ENCODE measurements around the gene PRR7. TPM values are rescaled to one million over a fixed set of nuclear protein-coding genes. Genes with fewer than 3 reads are reported as not detected.

PRR7 gene
- total and polyA plus RNA-seq, 2 of the 13 experiments (the other 11 are each of a cell fraction or from before 2014, with no cell fraction given), result 4.8 to 5.0 TPM

DNA sequence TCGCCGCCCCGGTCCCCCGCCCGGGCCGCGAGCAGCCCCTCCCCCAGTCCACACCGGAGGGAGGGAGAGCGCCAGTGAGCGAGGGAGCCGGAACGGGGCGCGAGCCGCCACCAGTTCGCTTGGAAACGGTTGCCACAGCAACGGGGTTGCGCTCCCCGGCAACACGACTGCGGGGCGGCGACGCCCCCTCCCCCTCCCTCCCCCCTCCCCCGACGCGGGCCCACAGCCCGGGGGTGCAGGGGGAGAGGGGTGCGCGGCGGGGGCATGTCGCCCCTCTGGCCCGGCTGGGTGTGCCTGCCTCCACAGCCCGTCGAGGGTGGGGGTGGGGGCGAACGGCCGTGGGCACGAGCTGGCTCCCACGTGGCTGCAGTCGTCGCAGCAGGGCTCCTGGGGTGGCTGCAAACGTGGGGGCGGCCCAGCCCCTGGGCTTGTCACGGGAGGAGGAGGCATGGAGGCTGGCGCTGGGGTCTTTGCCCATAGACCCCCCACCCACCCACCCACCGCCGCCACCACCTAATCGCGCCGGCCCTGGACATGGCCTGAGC lies 524 bp downstream of the PRR7 start (continued):
- TF ChIP-seq, protein P1, sequence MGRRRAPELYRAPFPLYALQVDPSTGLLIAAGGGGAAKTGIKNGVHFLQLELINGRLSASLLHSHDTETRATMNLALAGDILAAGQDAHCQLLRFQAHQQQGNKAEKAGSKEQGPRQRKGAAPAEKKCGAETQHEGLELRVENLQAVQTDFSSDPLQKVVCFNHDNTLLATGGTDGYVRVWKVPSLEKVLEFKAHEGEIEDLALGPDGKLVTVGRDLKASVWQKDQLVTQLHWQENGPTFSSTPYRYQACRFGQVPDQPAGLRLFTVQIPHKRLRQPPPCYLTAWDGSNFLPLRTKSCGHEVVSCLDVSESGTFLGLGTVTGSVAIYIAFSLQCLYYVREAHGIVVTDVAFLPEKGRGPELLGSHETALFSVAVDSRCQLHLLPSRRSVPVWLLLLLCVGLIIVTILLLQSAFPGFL (CRISPR knock-in tag; IDR thresholded peaks at IDR 0.05), result no peak
- TF ChIP-seq REPIN1 (CRISPR knock-in tag; IDR thresholded peaks at IDR 0.05; ENCODE audit: borderline replicate concordance, low read depth) (no peak), FOXO1 (CRISPR knock-in tag; IDR thresholded peaks at IDR 0.05) (0 out of 2 replicates have a peak, but pooled peaks have one; percentile 21), JUNB (CRISPR knock-in tag; IDR thresholded peaks at IDR 0.05; ENCODE audit: borderline replicate concordance) (no peak), MED8 (CRISPR knock-in tag; IDR thresholded peaks at IDR 0.05; ENCODE audit: insufficient replicate concordance) (no peak), TBP (CRISPR knock-in tag; IDR thresholded peaks at IDR 0.05) (no peak), GPN1 (CRISPR knock-in tag; IDR thresholded peaks at IDR 0.05; ENCODE audit: borderline replicate concordance) (no peak), JUND (CRISPR knock-in tag; IDR thresholded peaks at IDR 0.05) (no peak), ZNF766 (CRISPR knock-in tag; IDR thresholded peaks at IDR 0.05; ENCODE audit: borderline replicate concordance) (no peak), MAFG (CRISPR knock-in tag; IDR thresholded peaks at IDR 0.05) (no peak), SRSF9 (IDR thresholded peaks at IDR 0.05; ENCODE audit: borderline replicate concordance, insufficient read depth, low read depth, low read length, poor library complexity, severe bottlenecking) (no peak), HHEX (CRISPR knock-in tag; IDR thresholded peaks at IDR 0.05) (no peak), RBM22 (optimal IDR thresholded peaks at IDR 0.05; ENCODE audit: low read length) (no peak), CBFB (CRISPR knock-in tag; IDR thresholded peaks at IDR 0.05) (no peak), SMARCC2 (IDR thresholded peaks at IDR 0.05) (no peak), PLRG1 (conservative IDR thresholded peaks at IDR 0.05) (no peak), ZNF660 (CRISPR knock-in tag; IDR thresholded peaks at IDR 0.05; ENCODE audit: borderline replicate concordance, low read depth) (no peak), PHF21A (CRISPR knock-in tag; IDR thresholded peaks at IDR 0.05) (no peak)
- TF ChIP-seq, protein P2, sequence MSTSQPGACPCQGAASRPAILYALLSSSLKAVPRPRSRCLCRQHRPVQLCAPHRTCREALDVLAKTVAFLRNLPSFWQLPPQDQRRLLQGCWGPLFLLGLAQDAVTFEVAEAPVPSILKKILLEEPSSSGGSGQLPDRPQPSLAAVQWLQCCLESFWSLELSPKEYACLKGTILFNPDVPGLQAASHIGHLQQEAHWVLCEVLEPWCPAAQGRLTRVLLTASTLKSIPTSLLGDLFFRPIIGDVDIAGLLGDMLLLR (CRISPR knock-in tag; IDR thresholded peaks at IDR 0.05), result no peak
- TF ChIP-seq, protein P3, sequence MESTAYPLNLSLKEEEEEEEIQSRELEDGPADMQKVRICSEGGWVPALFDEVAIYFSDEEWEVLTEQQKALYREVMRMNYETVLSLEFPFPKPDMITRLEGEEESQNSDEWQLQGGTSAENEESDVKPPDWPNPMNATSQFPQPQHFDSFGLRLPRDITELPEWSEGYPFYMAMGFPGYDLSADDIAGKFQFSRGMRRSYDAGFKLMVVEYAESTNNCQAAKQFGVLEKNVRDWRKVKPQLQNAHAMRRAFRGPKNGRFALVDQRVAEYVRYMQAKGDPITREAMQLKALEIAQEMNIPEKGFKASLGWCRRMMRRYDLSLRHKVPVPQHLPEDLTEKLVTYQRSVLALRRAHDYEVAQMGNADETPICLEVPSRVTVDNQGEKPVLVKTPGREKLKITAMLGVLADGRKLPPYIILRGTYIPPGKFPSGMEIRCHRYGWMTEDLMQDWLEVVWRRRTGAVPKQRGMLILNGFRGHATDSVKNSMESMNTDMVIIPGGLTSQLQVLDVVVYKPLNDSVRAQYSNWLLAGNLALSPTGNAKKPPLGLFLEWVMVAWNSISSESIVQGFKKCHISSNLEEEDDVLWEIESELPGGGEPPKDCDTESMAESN (CRISPR knock-in tag; conservative IDR thresholded peaks at IDR 0.05), result no peak
- TF ChIP-seq, protein P4, sequence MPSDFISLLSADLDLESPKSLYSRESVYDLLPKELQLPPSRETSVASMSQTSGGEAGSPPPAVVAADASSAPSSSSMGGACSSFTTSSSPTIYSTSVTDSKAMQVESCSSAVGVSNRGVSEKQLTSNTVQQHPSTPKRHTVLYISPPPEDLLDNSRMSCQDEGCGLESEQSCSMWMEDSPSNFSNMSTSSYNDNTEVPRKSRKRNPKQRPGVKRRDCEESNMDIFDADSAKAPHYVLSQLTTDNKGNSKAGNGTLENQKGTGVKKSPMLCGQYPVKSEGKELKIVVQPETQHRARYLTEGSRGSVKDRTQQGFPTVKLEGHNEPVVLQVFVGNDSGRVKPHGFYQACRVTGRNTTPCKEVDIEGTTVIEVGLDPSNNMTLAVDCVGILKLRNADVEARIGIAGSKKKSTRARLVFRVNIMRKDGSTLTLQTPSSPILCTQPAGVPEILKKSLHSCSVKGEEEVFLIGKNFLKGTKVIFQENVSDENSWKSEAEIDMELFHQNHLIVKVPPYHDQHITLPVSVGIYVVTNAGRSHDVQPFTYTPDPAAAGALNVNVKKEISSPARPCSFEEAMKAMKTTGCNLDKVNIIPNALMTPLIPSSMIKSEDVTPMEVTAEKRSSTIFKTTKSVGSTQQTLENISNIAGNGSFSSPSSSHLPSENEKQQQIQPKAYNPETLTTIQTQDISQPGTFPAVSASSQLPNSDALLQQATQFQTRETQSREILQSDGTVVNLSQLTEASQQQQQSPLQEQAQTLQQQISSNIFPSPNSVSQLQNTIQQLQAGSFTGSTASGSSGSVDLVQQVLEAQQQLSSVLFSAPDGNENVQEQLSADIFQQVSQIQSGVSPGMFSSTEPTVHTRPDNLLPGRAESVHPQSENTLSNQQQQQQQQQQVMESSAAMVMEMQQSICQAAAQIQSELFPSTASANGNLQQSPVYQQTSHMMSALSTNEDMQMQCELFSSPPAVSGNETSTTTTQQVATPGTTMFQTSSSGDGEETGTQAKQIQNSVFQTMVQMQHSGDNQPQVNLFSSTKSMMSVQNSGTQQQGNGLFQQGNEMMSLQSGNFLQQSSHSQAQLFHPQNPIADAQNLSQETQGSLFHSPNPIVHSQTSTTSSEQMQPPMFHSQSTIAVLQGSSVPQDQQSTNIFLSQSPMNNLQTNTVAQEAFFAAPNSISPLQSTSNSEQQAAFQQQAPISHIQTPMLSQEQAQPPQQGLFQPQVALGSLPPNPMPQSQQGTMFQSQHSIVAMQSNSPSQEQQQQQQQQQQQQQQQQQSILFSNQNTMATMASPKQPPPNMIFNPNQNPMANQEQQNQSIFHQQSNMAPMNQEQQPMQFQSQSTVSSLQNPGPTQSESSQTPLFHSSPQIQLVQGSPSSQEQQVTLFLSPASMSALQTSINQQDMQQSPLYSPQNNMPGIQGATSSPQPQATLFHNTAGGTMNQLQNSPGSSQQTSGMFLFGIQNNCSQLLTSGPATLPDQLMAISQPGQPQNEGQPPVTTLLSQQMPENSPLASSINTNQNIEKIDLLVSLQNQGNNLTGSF (CRISPR knock-in tag; IDR thresholded peaks at IDR 0.05), result no peak

Measured in HepG2 (cell line).